Fibroblast of gingiva (primary cell): ENCODE results near the gene COBLL1.
"Not testable (repeated sequence)": the region's sequence is repeated elsewhere in the genome, so short reads cannot be mapped to it uniquely, and the experiment has no call there.

Source experiments
- DNase-seq: peaks from one replicate; pipeline ENCODE4 v3.0.0-alpha.2; 2011; ENCODE audit warnings: low read depth

The COBLL1 gene, protein sequence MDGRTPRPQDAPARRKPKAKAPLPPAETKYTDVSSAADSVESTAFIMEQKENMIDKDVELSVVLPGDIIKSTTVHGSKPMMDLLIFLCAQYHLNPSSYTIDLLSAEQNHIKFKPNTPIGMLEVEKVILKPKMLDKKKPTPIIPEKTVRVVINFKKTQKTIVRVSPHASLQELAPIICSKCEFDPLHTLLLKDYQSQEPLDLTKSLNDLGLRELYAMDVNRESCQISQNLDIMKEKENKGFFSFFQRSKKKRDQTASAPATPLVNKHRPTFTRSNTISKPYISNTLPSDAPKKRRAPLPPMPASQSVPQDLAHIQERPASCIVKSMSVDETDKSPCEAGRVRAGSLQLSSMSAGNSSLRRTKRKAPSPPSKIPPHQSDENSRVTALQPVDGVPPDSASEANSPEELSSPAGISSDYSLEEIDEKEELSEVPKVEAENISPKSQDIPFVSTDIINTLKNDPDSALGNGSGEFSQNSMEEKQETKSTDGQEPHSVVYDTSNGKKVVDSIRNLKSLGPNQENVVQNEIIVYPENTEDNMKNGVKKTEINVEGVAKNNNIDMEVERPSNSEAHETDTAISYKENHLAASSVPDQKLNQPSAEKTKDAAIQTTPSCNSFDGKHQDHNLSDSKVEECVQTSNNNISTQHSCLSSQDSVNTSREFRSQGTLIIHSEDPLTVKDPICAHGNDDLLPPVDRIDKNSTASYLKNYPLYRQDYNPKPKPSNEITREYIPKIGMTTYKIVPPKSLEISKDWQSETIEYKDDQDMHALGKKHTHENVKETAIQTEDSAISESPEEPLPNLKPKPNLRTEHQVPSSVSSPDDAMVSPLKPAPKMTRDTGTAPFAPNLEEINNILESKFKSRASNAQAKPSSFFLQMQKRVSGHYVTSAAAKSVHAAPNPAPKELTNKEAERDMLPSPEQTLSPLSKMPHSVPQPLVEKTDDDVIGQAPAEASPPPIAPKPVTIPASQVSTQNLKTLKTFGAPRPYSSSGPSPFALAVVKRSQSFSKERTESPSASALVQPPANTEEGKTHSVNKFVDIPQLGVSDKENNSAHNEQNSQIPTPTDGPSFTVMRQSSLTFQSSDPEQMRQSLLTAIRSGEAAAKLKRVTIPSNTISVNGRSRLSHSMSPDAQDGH

DNA sequence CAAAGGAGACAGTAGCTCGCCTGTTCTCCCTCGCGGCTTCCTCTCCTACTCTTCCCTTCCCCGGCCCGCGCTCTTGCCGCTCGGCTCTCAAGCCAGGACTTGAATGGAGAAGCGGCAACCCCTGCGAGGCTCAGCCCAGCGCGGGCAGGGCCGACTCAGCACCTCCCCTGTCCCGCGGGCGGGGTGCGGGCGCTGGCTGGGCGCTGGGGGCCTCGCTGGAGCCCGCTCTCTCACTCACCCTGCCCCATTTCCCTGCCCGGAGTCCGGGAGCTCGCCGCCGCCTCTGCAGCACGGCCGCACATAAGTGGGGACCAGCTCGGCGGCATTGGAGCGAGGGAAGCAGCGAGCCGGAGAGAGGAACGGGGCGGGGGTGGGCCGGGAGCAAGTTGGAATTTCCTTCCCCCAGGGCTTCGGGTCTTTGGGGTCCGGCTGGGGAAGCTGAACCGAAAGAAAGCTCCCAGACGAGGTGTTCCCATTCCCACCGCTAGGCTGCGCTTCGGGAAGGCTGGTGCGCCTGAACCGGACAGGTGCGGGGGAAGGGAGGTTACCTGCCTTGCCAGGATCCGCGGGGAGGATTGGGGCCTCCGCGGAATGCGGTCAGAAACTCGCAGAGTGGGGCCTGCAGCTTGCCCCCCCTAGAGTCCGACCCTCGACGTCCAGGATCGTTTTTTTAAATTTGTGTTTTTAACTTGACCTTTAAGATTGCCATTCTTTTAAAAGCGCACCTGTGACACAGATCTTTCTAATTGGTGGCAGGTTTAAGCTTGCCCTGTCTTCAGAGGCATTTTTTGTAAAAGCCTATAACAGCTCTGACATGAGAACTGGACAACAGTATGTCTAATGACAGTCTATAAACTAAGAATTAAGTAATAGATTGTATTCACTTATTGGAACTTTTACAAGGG lies at the start of gene COBLL1:
Gene COBLL1 (minus strand): TSS at position 105 of the 905 bp plus-strand sequence. CDS start 627 bp downstream, outside the sequence.
- DNase-seq, result peak; percentile 53

DNA sequence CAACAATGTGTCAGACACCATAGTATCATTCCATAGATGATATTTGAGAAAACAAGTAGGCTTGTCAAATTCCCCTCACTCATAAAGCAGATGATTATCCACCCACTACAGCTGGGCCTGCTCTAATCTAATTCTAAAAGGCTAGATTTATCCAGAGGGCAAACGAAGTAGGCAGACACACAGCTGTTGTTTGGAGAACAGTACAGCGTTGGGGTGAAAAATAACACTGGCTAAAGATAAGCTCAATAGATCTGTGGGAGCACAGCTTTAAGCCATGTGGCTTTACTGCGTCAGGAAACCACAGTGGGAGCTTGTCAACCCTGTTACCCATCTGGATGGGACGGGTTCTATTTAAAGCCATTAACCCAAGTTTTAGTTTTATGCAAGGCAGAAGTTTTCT lies 48.9 kb upstream of the COBLL1 start:
- DNase-seq, result no peak

DNA sequence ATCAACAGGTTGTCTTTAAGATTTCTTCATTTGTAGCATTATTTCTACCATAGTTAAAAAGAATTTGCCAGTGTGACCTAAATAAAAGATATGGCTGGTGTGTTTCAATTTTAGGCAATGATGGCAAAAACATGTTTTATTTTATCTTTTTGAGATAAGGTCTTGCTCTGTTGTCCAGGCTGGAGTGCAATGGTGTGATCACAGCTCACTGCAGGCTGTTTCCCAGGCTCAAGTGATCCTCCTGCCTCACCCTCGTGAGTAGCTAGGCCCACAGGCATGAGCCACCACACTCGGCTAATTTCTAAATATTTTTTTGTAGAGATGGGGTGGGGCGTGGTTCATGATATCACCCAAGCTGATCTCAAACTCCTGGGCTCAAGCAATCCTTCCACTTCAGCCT lies 47.0 kb upstream of the COBLL1 start:
- DNase-seq, result no peak

DNA sequence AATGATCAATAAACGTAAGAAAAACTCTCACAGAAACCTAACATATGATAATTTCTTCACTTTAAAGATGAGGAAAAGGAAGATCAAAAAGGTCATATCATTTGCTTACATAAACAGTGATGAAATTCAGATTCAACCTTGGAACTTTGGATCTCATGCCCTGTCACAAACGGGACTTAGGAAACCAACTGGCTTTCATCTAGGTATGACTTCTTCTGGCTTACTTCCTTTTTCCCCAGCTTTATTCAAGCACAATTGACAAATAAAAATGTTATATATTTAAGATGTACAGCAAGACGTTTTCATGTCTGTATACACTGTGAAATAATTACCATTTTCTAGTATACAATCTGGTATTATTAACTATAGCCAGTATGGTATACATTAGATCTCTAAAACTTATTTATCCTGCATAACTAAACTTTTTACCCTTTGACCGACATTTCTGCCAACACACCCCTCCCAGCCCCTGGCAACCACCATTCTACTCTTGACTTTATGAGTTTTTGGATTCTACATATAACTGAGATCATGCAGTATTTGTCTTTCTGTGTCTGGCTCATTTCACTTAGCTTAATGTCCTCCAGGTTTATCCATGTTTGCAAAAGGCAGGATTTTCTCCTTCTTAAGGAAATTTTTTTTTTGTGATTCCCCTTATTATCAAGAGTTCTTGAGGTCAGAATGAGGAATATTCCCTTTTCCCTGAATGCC lies 46.0 kb upstream of the COBLL1 start:
- DNase-seq, result no peak

DNA sequence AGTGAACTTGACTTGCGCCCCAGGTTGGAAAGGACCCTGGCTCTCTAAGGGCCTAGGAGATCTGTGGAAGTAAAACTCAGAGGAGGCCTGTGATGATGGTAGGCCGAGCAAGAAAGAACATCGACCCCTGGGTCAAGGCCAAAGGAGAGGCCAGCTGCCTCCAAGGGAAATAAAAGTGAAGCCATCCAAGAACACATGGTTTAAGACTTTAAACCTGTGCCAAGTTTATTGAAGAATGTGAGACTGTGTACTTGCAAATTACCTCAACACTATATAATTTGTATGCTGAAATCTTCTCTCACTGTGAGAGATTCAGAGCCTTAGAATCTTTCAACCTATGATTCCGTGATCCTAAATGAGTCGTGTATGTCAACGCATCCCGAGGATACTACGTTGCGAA lies 40.7 kb upstream of the COBLL1 start:
- no peak for DNase-seq

DNA sequence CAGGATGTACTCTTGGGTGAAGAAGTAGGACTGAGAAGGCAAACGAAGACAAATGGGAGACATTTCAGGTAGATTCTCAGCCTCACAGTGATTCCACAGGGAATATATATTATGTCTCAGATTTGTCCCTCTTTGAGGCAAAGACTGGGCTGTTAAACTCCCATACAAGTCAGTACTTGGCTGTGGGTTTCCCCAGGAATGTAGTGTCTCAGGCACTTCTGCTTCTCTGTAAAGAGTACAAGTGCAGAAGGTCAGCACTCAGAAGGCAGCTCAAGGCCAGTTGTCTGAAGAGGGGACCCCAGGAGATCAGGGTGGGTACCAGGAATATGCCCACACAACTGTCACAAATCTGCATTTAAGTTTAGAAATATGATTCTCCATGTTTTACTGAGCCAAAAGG lies 39.9 kb upstream of the COBLL1 start:
- no peak for DNase-seq

DNA sequence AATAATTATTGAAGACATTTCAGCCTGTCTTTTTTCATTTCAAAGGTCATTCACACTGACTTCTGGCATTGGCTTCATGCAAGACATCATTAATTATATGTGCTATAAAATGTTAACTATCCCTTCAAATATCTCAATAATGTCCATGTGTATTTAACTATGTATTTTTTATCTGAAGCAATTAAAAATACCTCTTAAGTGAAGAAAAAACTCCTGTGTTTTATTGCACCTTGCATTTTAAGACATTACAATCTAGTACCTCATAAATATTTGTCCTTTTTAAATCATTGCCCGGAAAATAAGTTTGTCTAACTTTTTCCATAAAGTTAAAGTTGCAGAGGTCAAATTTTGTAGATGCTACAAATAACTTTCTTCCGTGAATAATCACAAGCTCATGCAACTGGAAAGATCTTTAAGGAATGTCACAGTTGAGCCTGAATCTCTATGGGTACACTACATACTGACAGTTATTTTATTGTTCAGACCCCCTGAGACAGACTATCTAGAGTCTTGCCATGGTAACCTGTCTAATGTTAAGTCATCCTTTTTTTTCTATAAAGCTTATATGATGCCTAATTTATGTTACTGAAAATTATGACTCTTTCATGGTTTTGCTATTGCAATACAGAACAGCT lies 38.4 kb upstream of the COBLL1 start:
- no peak for DNase-seq

DNA sequence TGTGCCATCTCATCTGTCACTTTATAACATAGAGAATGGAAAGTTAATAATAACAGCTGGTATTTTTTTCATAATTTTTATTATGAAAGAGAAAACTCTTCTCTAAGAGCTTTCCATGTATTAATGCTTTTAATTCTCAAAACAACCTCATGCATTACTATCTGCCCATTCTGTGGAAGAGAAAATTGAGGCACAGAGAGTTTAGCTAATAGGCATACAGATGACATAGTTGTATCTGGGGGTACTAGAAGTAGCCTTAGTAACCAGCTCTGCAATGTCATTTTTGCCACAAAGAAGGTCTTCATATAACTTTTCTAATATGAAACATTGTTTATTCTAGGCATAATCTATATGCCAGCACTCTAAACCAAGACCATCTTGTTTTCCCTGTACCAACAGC lies 36.3 kb upstream of the COBLL1 start:
- DNase-seq, result no peak

DNA sequence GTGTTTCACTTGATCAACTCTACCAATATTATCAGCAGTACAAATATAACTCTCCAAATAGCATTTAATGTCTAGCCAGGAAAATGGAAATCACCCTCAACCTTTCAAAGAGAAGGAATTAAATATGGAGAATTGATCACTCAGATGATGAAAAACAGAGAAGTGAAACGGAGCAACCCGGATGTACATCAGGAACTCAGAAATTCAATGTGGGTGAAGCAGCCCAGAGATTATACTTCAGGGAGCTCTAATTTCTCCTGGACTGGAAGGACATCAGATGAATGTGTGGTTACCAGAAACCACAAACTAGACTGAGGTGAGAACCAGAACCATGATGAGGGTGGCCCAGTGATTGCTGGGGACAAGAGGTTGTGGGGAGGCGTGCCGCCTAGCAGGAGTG lies 35.5 kb upstream of the COBLL1 start:
- no peak for DNase-seq

DNA sequence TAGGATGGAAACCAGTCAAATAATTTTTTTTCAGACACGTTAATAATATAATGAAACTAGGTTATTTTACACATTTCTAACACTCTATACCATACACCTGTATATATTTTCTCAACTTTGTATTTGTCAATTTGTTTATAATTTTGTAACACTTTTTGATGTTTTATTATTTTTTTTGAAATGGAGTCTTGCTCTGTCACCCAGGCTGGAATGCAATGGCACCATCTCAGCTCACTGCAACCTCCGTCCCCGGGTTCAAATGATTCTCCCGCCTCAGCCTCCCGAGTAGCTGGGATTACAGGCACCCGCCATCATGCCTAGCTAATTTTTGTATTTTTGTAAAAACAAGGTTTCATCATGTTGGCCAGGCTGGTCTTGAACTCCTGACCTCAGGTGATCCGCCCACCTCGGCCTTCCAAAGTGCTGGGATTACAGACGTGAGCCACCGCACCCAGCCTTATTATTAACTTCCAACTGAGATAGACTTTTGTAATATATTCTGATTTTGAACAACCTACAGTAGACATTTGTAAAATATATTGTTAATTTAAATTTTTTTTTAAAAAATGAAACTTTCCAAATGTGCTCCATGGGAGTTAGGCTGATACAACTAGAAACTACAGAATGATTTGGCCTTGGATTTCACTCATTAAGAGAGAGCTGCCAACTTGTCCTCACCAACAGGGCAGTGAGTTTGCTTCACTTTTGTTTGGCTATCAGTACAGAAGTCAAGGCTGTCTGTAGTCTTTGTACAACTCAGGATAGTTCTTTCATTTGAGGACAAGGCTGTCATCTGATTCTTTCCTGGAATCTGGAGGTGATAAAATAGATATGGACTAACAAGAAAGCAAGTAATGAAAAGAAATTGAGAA lies 33.9 kb upstream of the COBLL1 start:
- no peak for DNase-seq

DNA sequence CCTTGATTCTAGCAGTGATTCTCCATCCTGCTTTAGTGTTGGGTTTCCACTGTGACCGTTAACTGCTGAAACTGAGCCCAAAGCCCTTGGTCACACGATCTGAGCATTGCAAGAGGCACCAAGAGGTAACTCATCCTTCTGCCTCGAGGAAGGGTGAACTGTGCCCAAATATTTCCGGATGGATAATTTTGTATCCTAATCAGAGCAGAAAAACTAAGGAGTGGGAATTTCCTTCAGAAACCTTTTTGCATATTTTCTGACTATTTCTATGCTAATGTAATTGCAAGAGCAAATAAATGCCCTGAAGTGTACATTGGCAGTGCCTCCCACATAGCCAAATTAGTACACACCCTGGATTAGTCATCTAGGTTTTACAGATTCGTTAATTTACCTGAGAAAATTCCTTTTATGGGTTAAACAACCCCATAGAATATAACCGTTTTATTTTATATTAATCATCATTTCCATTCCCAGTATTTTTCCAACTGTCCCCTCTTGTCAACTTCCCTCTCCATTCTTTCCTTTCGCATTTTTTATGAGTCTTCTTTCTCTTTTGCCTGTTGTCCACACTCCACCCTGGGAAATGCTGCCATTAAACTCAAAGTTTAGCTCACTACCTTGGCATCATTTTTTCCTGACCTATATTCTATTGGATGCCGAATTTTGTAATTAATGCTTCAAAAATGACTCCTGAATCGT lies 31.7 kb upstream of the COBLL1 start:
- DNase-seq, result no peak

DNA sequence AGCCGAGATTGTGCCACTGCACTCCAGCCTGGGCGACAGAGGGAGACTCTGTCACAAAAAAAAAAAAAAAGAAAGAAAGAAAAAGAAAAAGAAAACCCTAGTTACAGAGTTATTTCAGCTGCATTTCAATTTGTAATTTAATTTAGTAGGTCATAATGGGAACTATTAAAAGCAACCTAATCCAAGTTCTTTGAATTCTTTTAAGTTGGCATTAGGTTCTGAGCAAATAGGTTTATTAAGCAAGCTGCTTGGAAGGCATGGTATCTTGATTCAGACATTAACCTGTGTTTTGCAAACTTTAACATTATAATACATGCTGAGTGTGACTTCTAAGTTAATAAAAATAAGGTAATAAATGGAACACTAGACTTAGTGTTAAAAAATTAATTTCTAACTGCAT lies 29.8 kb upstream of the COBLL1 start:
- no peak for DNase-seq

DNA sequence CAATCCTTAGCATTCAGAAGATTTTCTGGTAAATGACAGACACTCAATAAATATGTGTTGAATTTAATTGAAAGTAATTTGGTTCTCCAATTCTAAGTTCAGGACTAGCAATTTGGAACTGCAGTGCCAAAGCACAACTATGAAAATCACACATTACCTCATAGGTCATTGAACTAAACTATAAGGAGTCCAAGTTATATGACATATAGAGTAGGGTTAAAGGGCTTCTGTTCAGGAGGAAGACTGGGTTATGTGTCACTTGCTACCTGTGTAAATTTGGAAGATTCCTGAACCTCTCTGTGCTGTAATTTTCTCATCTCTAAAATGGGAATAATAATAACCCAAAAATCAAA lies 27.8 kb upstream of the COBLL1 start:
- DNase-seq, result no peak

DNA sequence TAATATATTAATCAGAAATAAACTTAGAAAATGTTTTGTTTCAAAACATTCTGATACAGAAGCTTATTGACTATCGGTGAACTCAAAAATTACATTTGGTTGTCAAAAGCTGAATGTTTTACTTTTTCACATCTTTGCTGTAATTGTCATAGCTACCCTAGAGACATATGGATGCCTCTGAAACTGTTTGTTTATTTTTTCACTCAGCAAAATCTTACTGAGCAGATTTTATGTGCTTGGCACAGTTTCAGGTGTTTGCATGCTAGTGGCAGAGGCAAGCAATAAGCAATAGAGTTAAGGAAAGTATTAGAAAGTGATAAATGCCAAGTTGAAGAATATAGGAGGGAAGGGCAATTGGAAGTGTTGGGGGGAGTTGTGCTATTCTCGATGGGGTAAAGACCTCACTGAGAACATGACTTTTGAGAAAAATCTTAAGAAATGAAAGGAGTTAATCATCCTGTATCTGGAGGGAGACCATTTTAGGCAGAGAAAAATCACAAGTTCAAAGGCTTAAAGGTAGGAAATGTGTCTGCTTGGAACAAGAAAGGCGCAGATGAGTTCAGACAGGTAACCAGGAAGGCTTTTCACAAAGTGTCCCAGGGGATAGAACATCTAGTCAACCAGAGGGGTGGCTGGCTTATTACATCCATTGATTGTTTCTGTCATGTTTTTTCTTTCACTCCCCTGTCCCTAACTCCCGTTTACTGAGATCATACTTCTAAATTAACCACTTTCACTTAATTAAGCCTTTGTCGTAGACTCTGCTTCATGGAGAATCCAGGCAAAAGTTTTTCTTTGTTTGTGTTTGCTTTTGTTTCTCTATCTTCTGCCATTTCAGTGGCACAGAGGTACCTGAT lies 27.2 kb upstream of the COBLL1 start:
- DNase-seq, result peak; percentile 54

DNA sequence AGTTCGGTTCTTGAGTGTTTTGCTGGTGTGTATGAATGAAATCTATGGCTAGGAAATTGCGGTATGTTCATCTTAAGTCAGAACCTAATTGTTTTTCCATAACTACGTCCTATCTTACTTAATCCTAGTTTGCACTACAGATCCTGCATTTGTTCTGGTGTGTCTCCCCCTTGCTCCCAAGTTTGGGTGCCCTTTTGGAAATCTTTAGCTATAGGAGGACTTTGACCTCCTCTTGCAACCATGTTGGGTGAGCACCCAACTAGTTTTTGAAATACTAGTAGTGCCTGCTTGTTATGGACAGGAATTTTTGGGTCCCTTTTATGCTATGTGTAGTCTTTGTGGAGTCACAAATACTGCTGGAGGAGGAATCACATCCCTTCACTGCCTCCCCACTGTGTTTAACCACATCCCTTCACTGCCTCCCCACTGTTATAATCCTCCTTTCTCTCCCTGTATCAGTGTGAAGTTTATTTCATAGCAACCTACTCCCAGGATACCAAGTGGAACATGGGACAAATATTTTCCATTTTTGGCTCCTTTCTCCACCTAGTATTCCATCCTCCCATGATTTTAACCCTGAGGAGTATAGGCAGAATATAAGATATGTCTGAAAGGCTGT lies 26.3 kb upstream of the COBLL1 start:
- no peak for DNase-seq

DNA sequence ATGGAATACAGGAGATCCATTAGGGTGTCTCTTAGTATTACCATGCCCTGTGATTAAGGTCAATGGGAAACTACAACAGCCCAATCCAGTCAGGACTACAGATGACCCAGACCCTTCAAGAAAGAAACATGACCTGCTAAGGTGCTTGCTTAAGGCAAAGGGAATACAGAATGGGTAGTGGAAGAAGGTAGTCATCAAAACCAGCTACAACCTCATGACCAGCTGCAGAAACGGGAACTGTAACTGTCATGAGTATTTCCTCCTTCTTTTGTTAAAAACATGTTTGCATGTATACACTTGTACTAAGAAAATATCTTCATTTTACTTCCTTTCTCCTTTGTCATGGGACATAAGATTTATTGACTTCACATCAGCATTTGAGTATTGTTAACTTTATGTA lies 24.8 kb upstream of the COBLL1 start:
- not testable (repeated sequence) for DNase-seq

DNA sequence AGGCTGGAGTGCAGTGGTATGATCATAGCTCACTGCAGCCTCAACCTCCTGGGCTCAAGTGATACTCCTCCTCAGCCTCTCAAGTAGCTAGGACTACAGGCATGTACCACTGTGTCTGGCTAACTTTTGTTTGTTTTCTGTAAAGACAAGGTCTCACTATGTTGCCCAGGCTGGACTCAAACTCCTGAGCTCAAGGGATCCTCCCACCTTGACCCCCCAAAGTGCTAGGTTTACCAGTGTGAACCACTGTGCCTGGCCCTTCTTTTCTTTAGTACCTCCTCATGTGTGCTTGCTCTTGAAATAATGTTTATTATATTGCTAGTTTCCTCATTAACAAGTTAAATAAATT lies 19.0 kb upstream of the COBLL1 start:
- no peak for DNase-seq
